Right lobe of liver (tissue), 4 donors: ENCODE measurements around the gene GET3.

Source experiments
- CTCF ChIP-seq, 4 donors: fragments of 200-600 bp in 3 of 4; fragments of 450-650 bp in 1 of 4; IDR thresholded peaks; one replicate each; pipeline versions ENCODE4 v1.5.1 to v1.8.0; 2016 to 2022; ENCODE audit warnings: antibody characterized with exemption in 4 of 4, mild to moderate bottlenecking in 2 of 4
- POLR2A ChIP-seq: fragments of 450-650 bp; IDR thresholded peaks from one replicate; pipeline ENCODE4 v1.6.1; 2017; ENCODE audit warnings: antibody characterized with exemption, mild to moderate bottlenecking
- donor health status: DM: no; HTN: no; CAD: no.
- donor health status: DM: no; HTN: no; CAD: no.
- donor health status: DM: no; HTN: yes; CAD: no.

DNA sequence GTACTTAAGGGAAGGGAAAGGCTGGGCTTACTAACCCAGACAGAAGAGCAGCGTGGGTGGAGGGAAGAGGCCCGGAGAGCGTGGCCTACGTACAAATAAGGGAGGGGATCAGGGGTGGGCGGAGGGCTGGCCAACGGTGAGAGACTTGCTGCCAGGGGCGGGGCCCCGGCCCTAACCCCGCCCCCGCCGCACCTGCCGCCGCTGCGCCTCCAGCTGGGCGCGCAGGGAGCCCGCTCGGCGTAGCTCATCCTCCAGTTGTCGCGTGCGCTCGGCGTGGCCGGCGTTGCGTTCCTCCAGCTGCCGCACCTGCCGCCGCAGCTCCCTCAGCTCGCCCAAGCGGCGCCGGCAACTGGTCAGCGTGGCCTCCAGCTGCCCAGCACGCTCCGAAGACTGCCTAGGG lies 32.4 kb downstream of the GET3 start:
- no peak for TF ChIP-seq POLR2A
- TF ChIP-seq CTCF (IDR thresholded peaks at IDR 0.05), result no peak
